SK-N-SH (cell line): ENCODE measurements around the gene E2F4. TPM values are rescaled to one million over a fixed set of nuclear protein-coding genes. Genes with fewer than 3 reads are reported as not detected.

Experiments used
- CTCF ChIA-PET: fragments of 300-600, 350-600 bp; formaldehyde crosslinking; extraction: SDS; loops from one replicate; lab custom pipeline; 2021; lab: Yijun Ruan, JAX
- POLR2A ChIA-PET: fragments of 350-600 bp; sonication (Branson Sonifier 250); formaldehyde crosslinking; extraction: SDS; loops from one replicate; lab custom pipeline; 2020; ENCODE audit warnings: antibody characterized with exemption, inconsistent platforms; lab: Yijun Ruan, JAX
- DNase-seq: peaks from one replicate; pipeline ENCODE4 v3.0.0; 2012
- H2AFZ ChIP-seq: fragments of 200-600 bp; sonication (generic); 2 replicates; pipeline ENCODE4 v1.8.1; 2016; ENCODE audit warnings: antibody characterized with exemption, mild to moderate bottlenecking, low read depth
- H3F3A ChIP-seq: fragments of 200-600 bp; sonication (generic); replicated peaks from 2 replicates; pipeline ENCODE3; 2016; ENCODE audit warnings: antibody characterized with exemption, mild to moderate bottlenecking; ENCODE audit not compliant: insufficient read depth
- H3K27ac ChIP-seq, 2 experiments: fragments of 200-500 bp in 1 of 2; fragments of 200-600 bp in 1 of 2; sonication (Bioruptor generic) in 1 of 2; sonication (generic), shearing (Covaris generic) in 1 of 2; 2 replicates each; pipeline versions ENCODE4 v1.5.1 to v1.6.1; 2014 to 2016; ENCODE audit warnings: low read depth in 2 of 2, inconsistent platforms in 1 of 2, low read length in 1 of 2, mild to moderate bottlenecking in 1 of 2, mixed read lengths in 1 of 2
- H3K27me3 ChIP-seq: fragments of 200-600 bp; sonication (generic), shearing (Covaris generic); 2 replicates; pipeline ENCODE4 v1.6.1; 2016; ENCODE audit warnings: mixed run types; ENCODE audit not compliant: insufficient read depth
- H3K36me3 ChIP-seq, 2 experiments: fragments of 200-500 bp in 1 of 2; fragments of 200-600 bp in 1 of 2; sonication (Bioruptor generic) in 1 of 2; sonication (generic) in 1 of 2; replicated peaks in 1 of 2; 2 replicates each; pipeline versions ENCODE3 to v1.5.1; 2014 to 2016; ENCODE audit warnings: low read length in 1 of 2, mild to moderate bottlenecking in 1 of 2; ENCODE audit not compliant: insufficient read depth in 2 of 2, control insufficient read depth in 1 of 2
- H3K4me1 ChIP-seq, 2 experiments: fragments of 200-500 bp in 1 of 2; fragments of 200-600 bp in 1 of 2; sonication (Bioruptor generic) in 1 of 2; sonication (generic), shearing (Covaris generic) in 1 of 2; 2 replicates each; pipeline versions ENCODE4 v1.5.1 to v1.6.1; 2014 to 2016; ENCODE audit warnings: low read depth in 1 of 2, low read length in 1 of 2, mixed run types in 1 of 2; ENCODE audit not compliant: insufficient read depth in 2 of 2, control insufficient read depth in 1 of 2
- H3K4me2 ChIP-seq: fragments of 200-600 bp; sonication (generic), shearing (Covaris generic); 2 replicates; pipeline ENCODE4 v1.6.1; 2017; ENCODE audit warnings: mixed run types
- H3K4me3 ChIP-seq, 2 experiments: fragments of 200-500 bp in 1 of 2; fragments of 200-600 bp in 1 of 2; sonication (Bioruptor generic) in 1 of 2; sonication (generic), shearing (Covaris generic) in 1 of 2; 2 replicates each; pipeline versions ENCODE4 v1.5.1 to v1.8.1; 2014 to 2016; ENCODE audit warnings: low read depth in 2 of 2, inconsistent platforms in 1 of 2, low read length in 1 of 2, mild to moderate bottlenecking in 1 of 2, mixed read lengths in 1 of 2, moderate library complexity in 1 of 2
- H3K79me2 ChIP-seq: fragments of 200-600 bp; sonication (generic); 2 replicates; pipeline ENCODE4 v1.8.1; 2017; ENCODE audit warnings: mild to moderate bottlenecking; ENCODE audit not compliant: insufficient read depth
- H3K9ac ChIP-seq: fragments of 200-600 bp; sonication (generic); 2 replicates; pipeline ENCODE4 v1.6.1; 2017; ENCODE audit warnings: mixed run types
- H3K9me2 ChIP-seq: fragments of 200-600 bp; sonication (generic); 2 replicates; pipeline ENCODE4 v1.6.1; 2017; ENCODE audit warnings: mixed run types
- H3K9me3 ChIP-seq: fragments of 200-600 bp; sonication (generic); 2 replicates; pipeline ENCODE4 v1.6.1; 2017; ENCODE audit warnings: mixed run types, mild to moderate bottlenecking, moderate library complexity
- H4K20me1 ChIP-seq: fragments of 200-600 bp; sonication (generic); 2 replicates; pipeline ENCODE4 v1.6.1; 2017; ENCODE audit warnings: mild to moderate bottlenecking, mixed run types; ENCODE audit not compliant: insufficient read depth
- CHD2 ChIP-seq: fragments of 150-350 bp; IDR thresholded peaks from 2 replicates; pipeline ENCODE4 v1.6.1; 2018; ENCODE audit warnings: low read length; ENCODE audit not compliant: partially characterized antibody
- CTCF ChIP-seq: fragments of 200-600 bp; sonication (generic); IDR thresholded peaks from 2 replicates; pipeline ENCODE4 v1.6.1; 2017; ENCODE audit warnings: antibody characterized with exemption, mild to moderate bottlenecking, moderate library complexity
- FOXJ3 ChIP-seq: sonication (generic); formaldehyde crosslinking; IDR thresholded peaks from 2 replicates; pipeline ENCODE4 v1.5.1; 2020; ENCODE audit warnings: mild to moderate bottlenecking, missing genetic modification reagents
- GABPA ChIP-seq: IDR thresholded peaks from 2 replicates; pipeline ENCODE4 v1.4.0; 2012; ENCODE audit warnings: low read depth, mild to moderate bottlenecking
- NFIC ChIP-seq: IDR thresholded peaks from 2 replicates; pipeline ENCODE4 v1.4.0; 2012; ENCODE audit warnings: borderline replicate concordance
- POLR2AphosphoS5 ChIP-seq: IDR thresholded peaks from 2 replicates; pipeline ENCODE4 v1.6.1; 2012; ENCODE audit warnings: low read depth, low read length
- RCOR1 ChIP-seq: fragments of 150-350 bp; IDR thresholded peaks from 2 replicates; pipeline ENCODE4 v1.6.1; 2017; ENCODE audit warnings: antibody characterized with exemption, low read length
- USF2 ChIP-seq: fragments of 150-350 bp; IDR thresholded peaks from 2 replicates; pipeline ENCODE4 v1.6.1; 2017; ENCODE audit warnings: antibody characterized with exemption, low read length, low read depth, borderline replicate concordance
- ZBTB33 ChIP-seq: IDR thresholded peaks from 2 replicates; pipeline ENCODE4 v1.4.0; 2012; ENCODE audit warnings: low read depth, borderline replicate concordance
- WGBS: methylation state at CpG from one replicate; pipeline ENCODE4 v1.1.6; 2017; ENCODE audit warnings: low lambda C conversion rate; 5-methylcytosine and 5-hydroxymethylcytosine counted together
- polyA plus RNA-seq, 3 experiments: library from polyadenylated mRNA; depleted of rRNA; stranded (reverse); fragments of >200 nt; gene quantifications; 2 replicates each; pipeline ENCODE4 v1.2.3, GENCODE V29; 2012

E2F4 gene
- polyA plus RNA-seq, 1 of the 3 experiments (the other 2 are of a cell fraction): 168 TPM

GRCh38 chr16:67202956-67203493, 11.1 kb downstream of the E2F4 start:
- WGBS: 89% methylated on average over 10 of the region's 23 CpGs
- no peak overlapping the region for H3K4me3 ChIP-seq
- H3K4me2 ChIP-seq: no peak overlapping the region
- H3K9me3 ChIP-seq: no peaks in the 10 kb centered on the region
- H3F3A ChIP-seq: peaks cover 6% of the 10 kb centered on the region
- no peaks in the 10 kb centered on the region for H3K9me2 ChIP-seq
- no peak overlapping the region for H2AFZ ChIP-seq
- no peak overlapping the region for H3K9ac ChIP-seq
- POLR2A ChIA-PET: interaction anchor here (0.5 to 1.0 kb wide), 3 partner anchors 9 to 257 kb away, joined by 3 to 4 read pairs (median 3); no protein-coding TSS in a partner anchor
- no peak overlapping the region for H3K27ac ChIP-seq
- H3K79me2 ChIP-seq: no peaks in the 10 kb centered on the region
- TF ChIP-seq ZBTB33 (no peak), FOXJ3 (no peak)
- peaks cover 6 to 11% of the 10 kb centered on the region in 2 experiments; a peak in 2 of 4 replicates for H3K4me1 ChIP-seq
- H3K27me3 ChIP-seq: no peaks in the 10 kb centered on the region
- CTCF ChIA-PET: interaction anchor here (1.0 to 1.2 kb wide), 2 partner anchors 14 to 48 kb away, joined by 3 read pairs; no protein-coding TSS in a partner anchor
- no peak for DNase-seq
- peaks cover 6 to 49% of the 10 kb centered on the region in 2 experiments for H3K36me3 ChIP-seq
- H4K20me1 ChIP-seq: no peaks in the 10 kb centered on the region

- Histone ChIP-seq H4K20me1 (no peaks in the 10 kb centered on the region), H3K36me3 (peaks cover 0 to 40% of the 10 kb centered on the region in 2 experiments), H3K79me2 (no peaks in the 10 kb centered on the region), H3K27me3 (no peaks in the 10 kb centered on the region), H3K9me3 (no peaks in the 10 kb centered on the region), H3K9me2 (no peaks in the 10 kb centered on the region), H3K27ac (no peak overlapping the region), H3K4me1 (peaks cover 8 to 11% of the 10 kb centered on the region in 2 experiments; a peak in 2 of 4 replicates), H3K4me2 (no peak overlapping the region), H3K9ac (no peak overlapping the region), H3K4me3 (no peak overlapping the region), H2AFZ (no peak overlapping the region), H3F3A (peaks cover 4% of the 10 kb centered on the region)
- ChIA-PET CTCF (no interaction called here), POLR2A (no interaction called here)
- no peak for TF ChIP-seq GABPA
- TF ChIP-seq USF2: no peak
- TF ChIP-seq RCOR1: no peak
- TF ChIP-seq CHD2: no peak
- no peak for TF ChIP-seq NFIC
- no peak for TF ChIP-seq CTCF
- 0 out of 2 replicates have a peak, but pooled peaks have one; percentile 10 for TF ChIP-seq POLR2AphosphoS5
- DNase-seq: no peak
- 100% methylated on average over 3 of the region's 4 CpGs for WGBS
Measured at GRCh38 chr16:67204076-67204475, 12.1 kb downstream of the E2F4 start.
